Activated B cell treated with CpG ODN at 0.5 μM for 24 hours (primary cell): ENCODE data around the gene STX12. TPM values are rescaled to one million over a fixed set of nuclear protein-coding genes. Genes with fewer than 3 reads are reported as not detected.
"Not testable (repeated sequence)": the region's sequence is repeated elsewhere in the genome, so short reads cannot be mapped to it uniquely, and the experiment has no call there.

ENCODE experiments used
- ATAC-seq: fragments of 200-7000 bp; cut with Tn5 transposase; one replicate; pipeline ENCODE4 v1.10.0; 2021; ENCODE audit warnings: low read depth, mild to moderate bottlenecking, moderate library complexity
- CTCF ChIA-PET: fragments of 350-600 bp; sonication (Branson Sonifier 250); formaldehyde crosslinking; loops from one replicate; lab custom pipeline; 2021; ENCODE audit warnings: antibody characterized with exemption; lab: Charles Lee
- POLR2A ChIA-PET: fragments of 350-600 bp; sonication (Branson Sonifier 250); formaldehyde crosslinking; loops from one replicate; lab custom pipeline; 2021; ENCODE audit warnings: antibody characterized with exemption; lab: Charles Lee
- DNase-seq: peaks from one replicate; pipeline ENCODE4 v3.0.0; 2022
- H3K27ac Mint-ChIP-seq: one replicate; pipeline ENCODE4 v1.8.0; 2020; ENCODE audit warnings: mixed read lengths
- H3K27me3 Mint-ChIP-seq: one replicate; pipeline ENCODE4 v1.8.0; 2021; ENCODE audit warnings: mixed read lengths
- H3K36me3 Mint-ChIP-seq: one replicate; pipeline ENCODE4 v1.8.0; 2021; ENCODE audit warnings: low read depth, mixed read lengths
- H3K4me1 Mint-ChIP-seq: one replicate; pipeline ENCODE4 v1.8.0; 2021; ENCODE audit warnings: mixed read lengths
- H3K4me3 Mint-ChIP-seq: one replicate; pipeline ENCODE4 v1.8.0; 2020; ENCODE audit warnings: mild to moderate bottlenecking, mixed read lengths
- H3K9me3 Mint-ChIP-seq: one replicate; pipeline ENCODE4 v1.8.0; 2020; ENCODE audit warnings: mixed read lengths
- CTCF ChIP-seq: fragments of 200-600 bp; IDR thresholded peaks from one replicate; pipeline ENCODE4 v1.8.0; 2022; ENCODE audit warnings: antibody characterized with exemption, mild to moderate bottlenecking
- intact Hi-C: fragments of 100-400 bp; cut with micrococcal nuclease; formaldehyde crosslinking; loops from one replicate; pipeline ENCODE4 v1.15.1; 2024
- total RNA-seq: library from RNA; stranded (reverse); gene quantifications from 2 replicates; pipeline ENCODE4 v1.2.3, GENCODE V29; 2022

STX12 gene
- total RNA-seq, 1 donor from 2014 or later = 42.4 TPM

GRCh38 chr1:27811741-27812500, 38.9 kb downstream of the STX12 start:
- intact Hi-C loops = no loop called here
- no peak for ATAC-seq
- POLR2A ChIA-PET = interaction anchor here (0.7 kb wide), 1 partner anchor 435 kb away, joined by 5 read pairs; no protein-coding TSS in a partner anchor
- CTCF ChIA-PET = no interaction called here
- no peak for TF ChIP-seq CTCF
- H3K27ac Mint-ChIP-seq = no peak overlapping the region
- no peaks in the 10 kb centered on the region for H3K27me3 Mint-ChIP-seq
- no peaks in the 10 kb centered on the region for H3K4me1 Mint-ChIP-seq
- H3K4me3 Mint-ChIP-seq = no peak overlapping the region
- no peaks in the 10 kb centered on the region for H3K9me3 Mint-ChIP-seq
- DNase-seq = no peak
- H3K36me3 Mint-ChIP-seq = peaks cover 54% of the 10 kb centered on the region

- H3K4me3 Mint-ChIP-seq = no peak overlapping the region
- TF ChIP-seq CTCF = no peak
- DNase-seq (no peak), ATAC-seq (no peak)
- no peaks in the 10 kb centered on the region for H3K4me1 Mint-ChIP-seq
- intact Hi-C loops = no loop called here
- no peaks in the 10 kb centered on the region for H3K27me3 Mint-ChIP-seq
- H3K27ac Mint-ChIP-seq = no peak overlapping the region
- ChIA-PET POLR2A (no interaction called here), CTCF (no interaction called here)
- peaks cover 71% of the 10 kb centered on the region for H3K36me3 Mint-ChIP-seq
- no peaks in the 10 kb centered on the region for H3K9me3 Mint-ChIP-seq
Measured at GRCh38 chr1:27816921-27817630, 44.1 kb downstream of the STX12 start.

DNA sequence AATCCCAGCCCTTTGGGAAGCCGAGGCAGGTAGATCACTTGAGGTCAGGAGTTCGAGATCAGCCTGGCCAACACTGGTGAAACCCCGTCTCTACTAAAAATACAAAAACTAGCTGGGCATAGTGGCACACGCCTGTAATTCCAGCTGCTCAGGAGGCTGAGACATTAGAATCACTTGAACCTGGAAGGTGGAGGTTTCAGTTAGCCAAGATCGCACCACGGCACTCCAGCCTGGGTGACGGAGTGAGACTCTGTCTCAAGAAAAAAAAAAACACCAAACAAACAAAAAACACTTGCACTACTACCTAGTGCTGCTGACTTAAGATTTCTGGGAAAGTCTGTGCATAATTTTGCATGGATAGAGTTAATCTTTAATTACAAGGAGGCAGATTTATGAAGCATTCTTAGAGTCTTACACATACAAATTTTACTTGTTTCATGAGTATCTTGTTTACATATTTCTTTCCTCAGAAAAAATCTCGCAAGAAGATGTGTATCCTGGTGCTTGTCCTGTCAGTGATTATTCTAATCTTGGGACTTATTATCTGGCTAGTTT, 48.8 kb downstream of the STX12 start:
- ChIA-PET POLR2A (no interaction called here), CTCF (no interaction called here)
- Mint-ChIP-seq H3K4me1 (no peaks in the 10 kb centered on the region), H3K27me3 (no peaks in the 10 kb centered on the region), H3K9me3 (no peaks in the 10 kb centered on the region), H3K27ac (no peak overlapping the region), H3K36me3 (peaks cover 56% of the 10 kb centered on the region), H3K4me3 (no peak overlapping the region)
- intact Hi-C loops = no loop called here
- no peak for ATAC-seq
- DNase-seq = no peak
- TF ChIP-seq CTCF = no peak

GRCh38 chr1:27823784-27824183, 50.8 kb downstream of the STX12 start:
- Mint-ChIP-seq H3K27me3 (no peaks in the 10 kb centered on the region), H3K9me3 (no peaks in the 10 kb centered on the region), H3K27ac (no peak overlapping the region), H3K4me3 (no peak overlapping the region), H3K36me3 (peaks cover 43% of the 10 kb centered on the region), H3K4me1 (no peaks in the 10 kb centered on the region)
- intact Hi-C loops = no loop called here
- ATAC-seq = no peak
- no peak for TF ChIP-seq CTCF
- no peak for DNase-seq
- CTCF ChIA-PET = no interaction called here
- POLR2A ChIA-PET = no interaction called here

GRCh38 chr1:27824411-27824810, 51.4 kb downstream of the STX12 start:
- H3K27me3 Mint-ChIP-seq = no peaks in the 10 kb centered on the region
- no peaks in the 10 kb centered on the region for H3K4me1 Mint-ChIP-seq
- H3K27ac Mint-ChIP-seq = no peak overlapping the region
- peaks cover 39% of the 10 kb centered on the region for H3K36me3 Mint-ChIP-seq
- H3K4me3 Mint-ChIP-seq = no peak overlapping the region
- CTCF ChIA-PET = no interaction called here
- DNase-seq = no peak
- intact Hi-C loops = no loop called here
- ATAC-seq = no peak
- no peak for TF ChIP-seq CTCF
- POLR2A ChIA-PET = no interaction called here
- no peaks in the 10 kb centered on the region for H3K9me3 Mint-ChIP-seq

- H3K27me3 Mint-ChIP-seq, intact Hi-C loops, CTCF ChIA-PET, H3K9me3 Mint-ChIP-seq, DNase-seq, ATAC-seq: not testable (repeated sequence)
- H3K27ac Mint-ChIP-seq = peak overlapping the region; percentile 89
- peaks cover 21% of the 10 kb centered on the region for H3K4me1 Mint-ChIP-seq
- POLR2A ChIA-PET = interaction anchor here (0.6 to 2.8 kb wide), 7 partner anchors 11 to 343 kb away, joined by 3 to 34 read pairs (median 5); partner anchors contain the start of genes FAM76A and STX12
- H3K4me3 Mint-ChIP-seq = peak overlapping the region; percentile 95
- H3K36me3 Mint-ChIP-seq = peaks cover 25% of the 10 kb centered on the region
Measured at GRCh38 chr1:27829339-27829960, 56.4 kb downstream of the STX12 start.
